GM12872 (cell line): Measurements from ENCODE around the gene WDR48.

Experiments used
- TF ChIP-seq, protein P1 (sequence below): IDR thresholded peaks from 3 replicates; pipeline ENCODE4 v1.5.1; 2011; ENCODE audit warnings: low read depth, mild to moderate bottlenecking, low read length, moderate library complexity; ENCODE audit not compliant: insufficient read depth

The WDR48 gene

DNA sequence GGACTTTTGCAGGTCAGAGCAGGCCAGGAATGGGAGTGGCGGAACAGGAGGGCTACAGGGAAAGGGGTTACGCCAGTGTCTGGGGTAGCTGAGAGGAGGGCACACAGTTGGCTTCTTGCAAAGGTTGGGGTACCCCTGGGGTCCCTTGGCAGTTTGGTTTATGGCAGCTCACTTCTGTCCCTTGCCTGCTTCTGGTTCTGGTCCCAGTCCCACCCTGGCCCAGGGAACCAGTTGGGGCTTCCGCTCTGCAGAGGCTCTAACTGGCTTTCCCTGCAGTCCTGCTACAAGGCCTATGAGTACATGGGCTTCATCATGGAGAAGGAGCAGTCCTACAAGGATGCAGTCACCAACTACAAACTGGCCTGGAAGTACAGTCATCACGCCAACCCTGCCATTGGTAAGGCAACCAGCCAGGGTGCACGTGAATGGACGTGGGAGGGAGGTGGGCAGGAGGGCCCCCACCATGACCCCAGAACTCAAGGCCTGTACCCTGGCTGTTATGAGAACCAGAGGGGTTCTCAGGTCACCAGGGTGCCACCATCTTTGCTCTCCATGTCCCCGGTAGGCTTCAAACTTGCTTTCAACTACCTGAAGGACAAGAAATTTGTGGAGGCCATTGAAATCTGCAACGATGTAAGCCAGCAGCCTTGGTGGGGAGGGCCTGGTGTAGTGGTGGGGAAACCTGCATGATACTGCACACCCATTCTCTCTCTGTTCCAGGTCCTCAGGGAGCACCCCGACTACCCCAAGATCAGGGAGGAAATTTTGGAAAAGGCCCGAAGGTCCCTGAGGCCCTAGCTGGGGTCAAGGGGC, 86.4 kb downstream of the WDR48 start:
- TF ChIP-seq, protein P1, sequence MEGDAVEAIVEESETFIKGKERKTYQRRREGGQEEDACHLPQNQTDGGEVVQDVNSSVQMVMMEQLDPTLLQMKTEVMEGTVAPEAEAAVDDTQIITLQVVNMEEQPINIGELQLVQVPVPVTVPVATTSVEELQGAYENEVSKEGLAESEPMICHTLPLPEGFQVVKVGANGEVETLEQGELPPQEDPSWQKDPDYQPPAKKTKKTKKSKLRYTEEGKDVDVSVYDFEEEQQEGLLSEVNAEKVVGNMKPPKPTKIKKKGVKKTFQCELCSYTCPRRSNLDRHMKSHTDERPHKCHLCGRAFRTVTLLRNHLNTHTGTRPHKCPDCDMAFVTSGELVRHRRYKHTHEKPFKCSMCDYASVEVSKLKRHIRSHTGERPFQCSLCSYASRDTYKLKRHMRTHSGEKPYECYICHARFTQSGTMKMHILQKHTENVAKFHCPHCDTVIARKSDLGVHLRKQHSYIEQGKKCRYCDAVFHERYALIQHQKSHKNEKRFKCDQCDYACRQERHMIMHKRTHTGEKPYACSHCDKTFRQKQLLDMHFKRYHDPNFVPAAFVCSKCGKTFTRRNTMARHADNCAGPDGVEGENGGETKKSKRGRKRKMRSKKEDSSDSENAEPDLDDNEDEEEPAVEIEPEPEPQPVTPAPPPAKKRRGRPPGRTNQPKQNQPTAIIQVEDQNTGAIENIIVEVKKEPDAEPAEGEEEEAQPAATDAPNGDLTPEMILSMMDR, result no peak

DNA sequence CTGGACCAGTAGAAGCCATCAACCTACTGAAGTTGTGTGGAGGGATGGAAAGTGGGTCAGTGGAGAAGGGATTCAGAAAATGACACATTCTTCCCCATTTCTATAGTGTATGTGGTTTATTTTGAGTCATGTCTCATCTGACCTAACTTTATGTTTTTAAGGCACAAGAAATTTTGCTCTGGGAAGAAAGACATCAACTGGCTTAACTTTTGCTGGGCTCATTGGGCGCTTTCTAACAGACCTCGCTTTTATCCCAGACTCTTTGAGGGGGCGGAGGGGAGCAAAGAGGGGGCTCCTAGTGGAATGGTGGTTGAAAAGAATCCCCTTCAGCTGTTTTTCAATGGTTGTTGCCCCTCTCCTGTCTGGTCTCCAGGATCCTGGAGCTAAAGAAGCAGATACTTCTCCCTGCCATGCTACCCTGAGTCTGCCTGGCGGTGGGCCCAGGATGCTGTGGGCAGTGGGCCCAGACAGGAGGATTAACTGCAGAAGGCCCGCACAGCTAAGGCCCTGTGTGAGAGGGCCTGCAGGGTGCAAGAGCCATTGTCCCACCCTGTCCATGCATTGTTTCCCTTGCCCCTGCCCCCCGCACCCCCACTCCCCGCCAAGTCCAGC, 87.1 kb downstream of the WDR48 start:
- TF ChIP-seq, protein P1, result no peak

DNA sequence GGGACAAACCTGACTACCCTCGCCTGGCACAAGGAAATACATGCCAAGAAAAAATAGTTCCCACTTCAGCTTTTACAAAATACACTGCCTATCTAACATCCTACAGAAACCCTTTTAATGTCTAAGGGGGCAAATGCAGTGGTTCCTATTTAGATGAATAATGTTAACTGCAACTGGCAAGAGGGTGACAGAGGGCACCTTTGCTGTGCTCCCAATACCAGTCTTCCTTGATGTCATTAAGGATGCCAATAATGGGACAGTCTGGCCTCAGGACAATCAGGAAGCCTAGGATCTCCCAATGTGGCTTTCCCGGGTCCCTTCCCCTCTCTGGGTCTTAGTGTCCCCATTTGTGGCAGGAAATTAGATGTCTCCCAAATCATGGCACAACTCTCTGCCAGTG, 87.6 kb downstream of the WDR48 start:
- TF ChIP-seq, protein P1, result no peak

DNA sequence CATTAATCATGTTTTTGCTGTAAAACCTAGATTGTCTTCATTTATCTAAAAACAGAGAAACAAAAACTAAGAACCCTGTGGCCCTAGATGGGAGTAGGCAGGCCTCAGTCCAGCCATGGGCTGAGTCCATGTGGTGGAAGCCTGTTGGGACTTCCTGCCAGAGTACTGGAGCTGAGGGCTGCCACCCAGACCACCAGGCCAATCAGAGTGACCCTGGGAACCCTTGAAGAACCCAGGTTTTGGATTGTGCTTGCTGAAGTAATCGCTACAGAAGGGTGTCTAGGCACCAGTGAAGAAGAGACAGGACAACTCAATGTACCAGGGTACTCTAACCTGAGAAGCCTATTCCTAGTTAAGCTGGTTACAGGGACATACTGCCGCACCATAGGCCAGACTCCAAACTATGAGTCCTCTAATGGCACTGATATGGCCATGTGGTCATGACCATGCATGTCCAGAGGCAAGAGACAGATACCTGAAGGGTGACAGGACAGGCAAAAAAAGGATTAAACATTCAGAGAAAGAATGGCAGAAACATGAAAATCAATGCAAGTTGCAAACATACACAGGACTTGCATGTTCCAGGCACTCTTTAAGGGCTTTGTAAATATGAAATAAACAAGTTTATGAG, 88.6 kb downstream of the WDR48 start:
- TF ChIP-seq, protein P1, result no peak

DNA sequence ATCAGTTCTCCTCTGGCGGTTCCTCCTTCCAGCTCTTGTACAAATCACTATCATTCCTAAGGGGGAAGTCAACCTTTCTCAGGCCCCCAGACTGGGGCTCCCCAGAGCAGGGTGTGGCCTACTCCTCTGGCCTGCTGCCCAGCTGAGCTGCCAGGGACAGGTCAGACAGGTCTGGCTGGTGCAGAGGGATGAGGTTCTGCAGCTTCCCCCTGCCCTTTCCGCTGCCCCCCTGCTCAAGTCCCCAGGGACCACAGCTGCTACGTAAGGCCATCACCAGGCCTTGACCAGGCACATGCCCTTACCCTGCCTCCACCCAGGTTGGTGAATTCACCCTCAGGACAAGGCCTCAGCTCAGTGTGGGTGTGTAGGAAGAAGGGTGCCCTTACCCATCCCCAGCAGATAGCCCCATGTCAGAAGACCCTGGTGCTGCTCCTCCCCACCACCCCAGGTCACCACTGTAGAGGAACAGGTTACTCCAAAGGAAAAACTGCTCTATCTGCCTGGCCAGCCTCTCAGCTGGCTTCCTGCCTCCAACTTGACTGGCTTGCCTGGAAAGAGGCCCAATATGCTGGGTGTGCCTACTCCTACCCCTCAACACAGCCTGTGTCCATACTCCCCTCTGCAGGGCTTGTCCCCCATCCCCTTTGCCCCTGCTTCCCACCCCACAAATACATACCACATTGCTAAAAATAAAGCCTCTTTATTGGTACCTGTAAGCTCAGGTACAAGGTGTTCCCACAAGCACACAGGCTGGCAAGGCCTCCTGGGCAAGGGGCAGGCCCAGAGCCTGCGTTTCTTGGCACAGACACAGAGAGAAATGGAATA, 89.6 kb downstream of the WDR48 start:
- TF ChIP-seq, protein P1, result no peak

DNA sequence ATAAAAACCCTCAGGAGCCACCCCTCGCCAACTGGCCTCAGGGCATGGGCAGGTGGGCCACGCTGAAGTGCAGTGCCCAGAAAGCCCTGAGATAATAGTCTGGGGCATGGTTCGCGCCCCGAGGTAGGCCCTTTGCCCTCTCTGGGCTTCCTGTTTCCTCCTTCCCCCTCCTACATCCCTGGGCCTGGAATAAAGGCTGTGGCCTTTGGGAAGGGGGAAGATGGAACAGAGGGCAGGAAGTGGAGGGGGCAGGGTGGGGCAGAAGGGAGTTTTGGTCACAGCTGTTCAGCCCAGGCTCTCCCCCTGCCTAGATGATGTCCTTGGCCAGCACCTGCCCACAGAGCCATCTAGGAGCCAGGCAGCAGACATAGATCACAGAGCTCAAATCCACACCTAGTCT, 90.3 kb downstream of the WDR48 start:
- TF ChIP-seq, protein P1, result no peak
